ENCODE results near the gene IGFBP4. TPM values are rescaled to one million over a fixed set of nuclear protein-coding genes. Genes with fewer than 3 reads are reported as not detected.

The IGFBP4 gene
- total RNA-seq, 4 donors from 2014 or later = 675 to 1,301 (median 748) TPM

- DNase-seq (ENCODE audit: low spot score in 2 of 2) = no peak
These were observed 3.1 kb upstream of the IGFBP4 start for GRCh38 chr17:40440166-40440565.

GRCh38 chr17:40442392-40443195, 656 bp upstream of the IGFBP4 start:
- DNase-seq (ENCODE audit: low spot score in 2 of 2) = peak in 1 of 2 donors; percentile 32

More at GRCh38 chr17:40440166-40440565, 3.1 kb upstream of the IGFBP4 start:
- Histone ChIP-seq H3K27me3 (no peaks in the 10 kb centered on the region), H3K9me3 (no peaks in the 10 kb centered on the region), H3K27ac (no peak overlapping the region), H3K4me1 (peaks cover 0 to 22% (median 12%) of the 10 kb centered on the region in 4 donors), H3K36me3 (no peaks in the 10 kb centered on the region), H3K4me3 (no peak overlapping the region)
- 75 to 76% methylated on average over 4 of the region's 4 CpGs for whole genome bisulfite sequencing, 2 donors
- no peak for TF ChIP-seq EP300 (IDR thresholded peaks at IDR 0.05)
- TF ChIP-seq POLR2A (IDR thresholded peaks at IDR 0.05) = no peak
- no peak for TF ChIP-seq CTCF (IDR thresholded peaks at IDR 0.05)

GRCh38 chr17:40443988-40444899, 994 bp downstream of the IGFBP4 start:
- Histone ChIP-seq H3K36me3 (no peaks in the 10 kb centered on the region), H3K4me3 (peak overlapping the region; percentile 63 to 87 (median 80)), H3K27ac (peak overlapping the region; percentile 85 to 95 (median 90)), H3K4me1 (peaks cover 0 to 62% (median 48%) of the 10 kb centered on the region in 4 donors), H3K9me3 (no peaks in the 10 kb centered on the region), H3K27me3 (no peaks in the 10 kb centered on the region)
- TF ChIP-seq POLR2A (IDR thresholded peaks at IDR 0.05) = no peak
- peak in 1 of 2 donors; percentile 8 for TF ChIP-seq EP300 (IDR thresholded peaks at IDR 0.05)
- no peak for TF ChIP-seq CTCF (IDR thresholded peaks at IDR 0.05)
- DNase-seq (ENCODE audit: low spot score in 2 of 2) = no peak
- 3 to 8% methylated on average over 12 to 15 of the region's 15 CpGs for WGBS, 2 donors

More at GRCh38 chr17:40442392-40443195, 656 bp upstream of the IGFBP4 start:
- WGBS, 2 donors = 16 to 21% methylated on average over 22 to 28 of the region's 29 CpGs
- Histone ChIP-seq H3K4me3 (peak overlapping the region; percentile 63 to 87 (median 80)), H3K9me3 (no peaks in the 10 kb centered on the region), H3K27ac (peak overlapping the region; percentile 85 to 95 (median 90)), H3K4me1 (peaks cover 0 to 46% (median 31%) of the 10 kb centered on the region in 4 donors), H3K36me3 (no peaks in the 10 kb centered on the region), H3K27me3 (no peaks in the 10 kb centered on the region)
- TF ChIP-seq EP300 (IDR thresholded peaks at IDR 0.05) (no peak), POLR2A (IDR thresholded peaks at IDR 0.05) (no peak), CTCF (IDR thresholded peaks at IDR 0.05) (peak in 1 of 5 experiments; percentile 35)

- DNase-seq (ENCODE audit: low spot score in 2 of 2) = no peak
- no peaks in the 10 kb centered on the region for H3K36me3 ChIP-seq
- TF ChIP-seq EP300 (IDR thresholded peaks at IDR 0.05) (no peak), POLR2A (IDR thresholded peaks at IDR 0.05) (no peak), CTCF (IDR thresholded peaks at IDR 0.05) (peak in 3 of 5 experiments; percentile 13 to 26 (median 15))
- peak overlapping the region; percentile 85 to 95 (median 90) for H3K27ac ChIP-seq
- peaks cover 0 to 77% (median 65%) of the 10 kb centered on the region in 4 donors for H3K4me1 ChIP-seq
- H3K4me3 ChIP-seq = peak overlapping the region; percentile 63 to 87 (median 80)
- H3K9me3 ChIP-seq = no peaks in the 10 kb centered on the region
- WGBS, 2 donors = 40 to 50% methylated on average over 11 of the region's 11 CpGs
- H3K27me3 ChIP-seq = no peaks in the 10 kb centered on the region
These were observed 2.7 kb downstream of the IGFBP4 start for GRCh38 chr17:40445751-40446468.

Measured in tibial nerve (tissue), 4 donors.